AG10803 (cell line): ENCODE measurements around the gene IQGAP3.
"Not testable (repeated sequence)": the region's sequence is repeated elsewhere in the genome, so short reads cannot be mapped to it uniquely, and the experiment has no call there.

Experiments
- DNase-seq: peaks from one replicate; pipeline ENCODE4 v3.0.0; 2010; ENCODE audit warnings: low read depth
- H3K4me3 ChIP-seq: 2 replicates; pipeline ENCODE4 v1.5.1; 2011; ENCODE audit warnings: mild to moderate bottlenecking, low read length, control low read depth
- CTCF ChIP-seq: conservative IDR thresholded peaks from 2 replicates; pipeline ENCODE4 v1.5.1; 2011; ENCODE audit warnings: mild to moderate bottlenecking, low read length, control low read depth, inconsistent platforms

Gene IQGAP3

GRCh38 chr1:156592910-156593660 is 20.7 kb upstream of the IQGAP3 start:
- no peak overlapping the region for H3K4me3 ChIP-seq
- TF ChIP-seq CTCF = no peak
- no peak for DNase-seq

- no peak for DNase-seq
- no peak for TF ChIP-seq CTCF
- peak overlapping the region; percentile 83 for H3K4me3 ChIP-seq
Observed at GRCh38 chr1:156592158-156592909, 20.0 kb upstream of the IQGAP3 start.

GRCh38 chr1:156591432-156592157 is 19.2 kb upstream of the IQGAP3 start, which contains the start of gene NAXE:
NAXE (plus strand) TSS chr1:156591776; CDS start chr1:156591805, 29 bp downstream.
- TF ChIP-seq CTCF = no peak
- peak; percentile 39 for DNase-seq
- H3K4me3 ChIP-seq = peak within 1 kb of the TSS; percentile 83

GRCh38 chr1:156591181-156591431 is 18.7 kb upstream of the IQGAP3 start:
- TF ChIP-seq CTCF = no peak
- peak overlapping the region; percentile 83 for H3K4me3 ChIP-seq
- DNase-seq = no peak

GRCh38 chr1:156590326-156591180 is 18.2 kb upstream of the IQGAP3 start:
- TF ChIP-seq CTCF = no peak
- DNase-seq = no peak
- H3K4me3 ChIP-seq = peak overlapping the region; percentile 83; the same call in 1 of the 2 replicates

- no peak overlapping the region for H3K4me3 ChIP-seq
- TF ChIP-seq CTCF = no peak
- no peak for DNase-seq
Observed at GRCh38 chr1:156589546-156589945, 17.2 kb upstream of the IQGAP3 start.

GRCh38 chr1:156587927-156588326 is 15.6 kb upstream of the IQGAP3 start:
- not testable (repeated sequence) for H3K4me3 ChIP-seq, DNase-seq
